ENCODE data around the gene PROKR1. TPM values are rescaled to one million over a fixed set of nuclear protein-coding genes. Genes with fewer than 3 reads are reported as not detected.

The PROKR1 gene
- total RNA-seq: not detected in 2 replicates

DNA sequence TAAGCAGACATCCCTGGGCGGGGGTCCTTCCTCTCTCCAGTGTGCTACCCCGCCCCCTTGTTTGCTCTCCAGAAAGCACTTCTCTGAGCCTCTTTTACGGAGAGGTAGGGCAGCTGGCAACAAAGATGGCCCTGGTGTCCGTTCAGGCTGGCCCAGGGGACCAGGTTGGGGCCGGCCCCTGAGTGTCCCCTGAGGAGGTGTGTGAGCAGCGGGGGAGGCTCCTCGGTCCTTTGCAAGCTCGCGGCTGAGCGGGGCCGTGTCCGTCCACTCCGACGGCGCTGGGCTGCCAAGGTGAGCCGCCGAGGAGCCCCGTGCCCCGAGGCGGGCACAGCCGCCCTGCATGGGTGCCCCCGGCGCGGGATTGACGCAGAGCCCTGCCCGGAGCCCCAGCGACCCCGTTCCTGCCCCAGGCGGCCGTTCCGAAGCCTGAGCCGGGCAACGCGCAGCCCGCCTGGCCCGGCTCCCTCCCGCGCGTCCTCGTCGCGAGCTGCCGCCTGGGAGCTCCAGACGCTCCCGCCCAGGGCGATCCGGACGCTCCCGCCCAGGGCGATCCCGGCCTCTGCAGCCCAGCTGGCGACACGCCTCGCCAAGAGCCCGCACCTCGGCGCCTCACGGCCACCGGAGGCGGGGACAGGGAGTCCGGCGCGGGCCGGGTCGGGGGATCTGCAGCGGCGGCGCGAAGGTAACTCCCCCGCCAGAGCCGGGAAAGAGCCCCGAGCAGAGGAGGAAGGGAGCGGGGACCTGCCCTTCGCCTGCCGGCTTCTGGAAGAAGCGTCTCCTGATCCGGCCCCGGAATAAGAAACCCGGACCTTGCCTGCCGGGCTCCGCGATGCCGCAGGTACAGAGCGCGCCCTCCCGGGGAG lies at the start of gene PROKR1:
Gene PROKR1 (plus strand): TSS at position 569 of the 863 bp plus-strand sequence. CDS start 2,243 bp downstream, outside the sequence.

Other genes with a start within 250 kb of the PROKR1 start
- 0.36 and 0.49 TPM in 2 replicates for gene FBXO48, start 176.3 kb upstream of the PROKR1 start, total RNA-seq
- 1.3 and 2.3 TPM in 2 replicates for gene APLF, start 176.0 kb upstream of the PROKR1 start, total RNA-seq
- gene ARHGAP25, start 91.2 kb downstream of the PROKR1 start, total RNA-seq: 4.3 and 6.5 TPM in 2 replicates
- gene BMP10, start 227.8 kb downstream of the PROKR1 start, total RNA-seq: not detected in 2 replicates

Measured in cardiac atrium fibroblast (primary cell).